ENCODE measurements around the gene MTM1.
A peak's percentile ranks its signal among the peaks of the same experiment; 100 is the strongest.

MTM1 gene

DNA sequence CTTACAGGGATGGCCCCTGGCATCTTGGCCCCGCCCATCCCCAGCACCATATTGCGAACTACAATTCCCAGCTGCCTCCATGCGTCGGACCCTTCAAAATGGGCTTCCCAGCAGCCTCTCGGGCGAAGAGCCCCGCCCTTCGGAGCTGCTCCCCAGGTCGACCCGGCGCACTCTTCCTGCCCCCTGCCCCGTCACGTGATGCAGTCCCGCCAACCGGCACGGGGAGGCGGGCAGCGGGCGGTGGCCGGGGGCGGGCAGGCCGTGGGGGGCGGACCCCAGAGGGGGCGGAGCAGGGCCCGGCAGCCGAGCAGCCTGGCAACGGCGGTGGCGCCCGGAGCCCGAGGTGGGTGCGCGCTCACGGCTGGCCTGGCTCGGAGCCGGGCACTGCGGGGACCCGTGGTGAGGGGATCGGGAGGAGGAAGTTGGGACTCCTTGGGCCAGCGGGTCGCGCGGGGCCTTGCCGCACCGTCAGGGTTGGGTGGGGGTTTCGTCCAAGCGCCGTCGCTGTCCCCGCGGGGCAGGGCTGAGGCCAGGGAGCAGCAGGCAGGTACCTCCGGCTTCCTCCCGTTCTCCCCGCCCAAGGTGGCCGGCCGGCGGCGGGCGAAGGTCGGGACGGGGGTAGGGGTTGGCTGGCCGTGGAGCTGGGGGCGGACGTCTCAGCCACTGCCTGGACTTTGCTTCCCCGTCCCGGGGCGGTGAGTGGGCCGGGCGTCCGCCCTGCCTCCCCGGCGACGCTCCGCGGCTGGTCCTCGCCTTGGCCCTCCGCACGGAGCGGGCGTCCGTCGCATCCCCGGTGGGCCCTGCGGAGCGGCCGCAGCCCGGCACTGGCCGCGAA, at the start of gene MTM1:
Gene MTM1 (plus strand): TSS at position 302 of the 835 bp plus-strand sequence. CDS start 23,994 bp downstream, outside the sequence.
- no peak for TF ChIP-seq CTCF (IDR thresholded peaks at IDR 0.05; ENCODE audit: control insufficient read depth, insufficient read depth, low read depth, low read length, missing control alignments)
- peak; percentile 79 for DNase-seq (ENCODE audit: low read depth)
- H3K4me3 ChIP-seq (ENCODE audit: control insufficient read depth, low read depth, low read length) = peak within 1 kb of the TSS; percentile 59

GRCh38 chrX:150522494-150522893, 45.9 kb upstream of the MTM1 start:
- no peak for TF ChIP-seq CTCF (IDR thresholded peaks at IDR 0.05; ENCODE audit: control insufficient read depth, insufficient read depth, low read depth, low read length, missing control alignments)
- H3K4me3 ChIP-seq (ENCODE audit: control insufficient read depth, low read depth, low read length) = no peak overlapping the region
- DNase-seq (ENCODE audit: low read depth) = no peak

DNA sequence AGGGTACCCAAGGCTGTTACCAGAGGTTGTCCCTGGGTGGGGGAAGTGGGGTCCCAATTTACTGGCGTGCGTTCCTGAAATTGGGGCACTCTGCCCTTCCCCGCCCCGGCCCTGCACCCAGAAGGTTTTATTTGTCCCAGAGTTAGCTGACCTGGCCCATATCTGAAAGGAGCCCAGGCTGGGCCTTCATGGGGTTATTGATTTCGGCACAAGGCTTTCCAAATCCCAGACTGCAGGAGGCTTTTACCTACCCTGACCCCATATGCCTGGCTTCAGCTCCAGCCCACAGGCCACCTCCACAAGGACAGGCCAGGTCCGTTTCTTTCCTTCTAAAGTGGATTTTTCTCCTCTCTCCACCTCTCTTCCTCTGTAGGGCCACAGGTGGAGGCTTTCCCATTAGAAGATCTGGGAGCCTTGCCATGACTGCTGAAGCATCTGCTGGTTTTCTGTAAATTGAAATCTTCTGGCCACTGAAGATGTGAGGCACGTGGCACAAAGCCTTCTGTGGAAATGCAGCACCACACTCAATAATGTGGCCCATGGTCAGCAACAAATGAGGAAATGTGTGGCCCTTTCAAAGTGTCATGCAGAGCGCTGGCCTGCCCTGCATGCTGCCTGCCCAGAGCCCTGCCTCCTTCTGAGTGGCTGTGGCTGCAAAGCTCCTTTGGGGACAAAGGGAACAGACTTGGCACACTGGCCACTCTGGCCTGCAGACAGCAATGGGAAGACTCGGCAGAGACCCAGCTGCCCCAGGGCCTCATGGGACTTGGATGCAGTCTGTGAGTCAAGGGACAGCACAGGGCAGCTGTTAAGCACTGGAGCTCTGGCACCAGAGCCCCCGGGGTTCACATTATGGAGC, 43.1 kb upstream of the MTM1 start:
- DNase-seq (ENCODE audit: low read depth) = no peak
- H3K4me3 ChIP-seq (ENCODE audit: control insufficient read depth, low read depth, low read length) = no peak overlapping the region
- TF ChIP-seq CTCF (IDR thresholded peaks at IDR 0.05; ENCODE audit: control insufficient read depth, insufficient read depth, low read depth, low read length, missing control alignments) = no peak

GRCh38 chrX:150526692-150527091, 41.7 kb upstream of the MTM1 start:
- no peak for TF ChIP-seq CTCF (IDR thresholded peaks at IDR 0.05; ENCODE audit: control insufficient read depth, insufficient read depth, low read depth, low read length, missing control alignments)
- DNase-seq (ENCODE audit: low read depth) = no peak

DNA sequence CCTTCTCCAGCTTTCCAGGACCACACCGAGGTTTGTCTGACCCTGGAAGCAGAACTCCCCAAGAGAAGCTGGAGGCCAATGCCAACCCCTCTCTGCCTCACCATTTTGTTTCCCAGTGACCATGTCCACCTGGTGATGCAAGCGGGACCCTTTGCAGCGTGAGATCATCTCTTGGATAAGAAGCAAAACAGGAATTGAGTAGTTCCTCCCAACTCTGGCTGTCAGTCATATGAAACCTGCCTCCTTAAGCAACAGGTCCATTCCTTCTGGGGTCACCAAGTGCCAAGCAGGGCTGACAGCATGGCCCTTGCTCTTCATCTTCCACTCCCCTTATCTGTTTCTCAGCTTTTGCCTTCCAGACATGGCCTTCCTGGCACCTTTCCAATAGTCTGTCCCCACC, 41.3 kb upstream of the MTM1 start:
- TF ChIP-seq CTCF (IDR thresholded peaks at IDR 0.05; ENCODE audit: control insufficient read depth, insufficient read depth, low read depth, low read length, missing control alignments) = no peak

More at GRCh38 chrX:150526692-150527091, 41.7 kb upstream of the MTM1 start:
- no peak overlapping the region for H3K4me3 ChIP-seq (ENCODE audit: control insufficient read depth, low read depth, low read length)

DNA sequence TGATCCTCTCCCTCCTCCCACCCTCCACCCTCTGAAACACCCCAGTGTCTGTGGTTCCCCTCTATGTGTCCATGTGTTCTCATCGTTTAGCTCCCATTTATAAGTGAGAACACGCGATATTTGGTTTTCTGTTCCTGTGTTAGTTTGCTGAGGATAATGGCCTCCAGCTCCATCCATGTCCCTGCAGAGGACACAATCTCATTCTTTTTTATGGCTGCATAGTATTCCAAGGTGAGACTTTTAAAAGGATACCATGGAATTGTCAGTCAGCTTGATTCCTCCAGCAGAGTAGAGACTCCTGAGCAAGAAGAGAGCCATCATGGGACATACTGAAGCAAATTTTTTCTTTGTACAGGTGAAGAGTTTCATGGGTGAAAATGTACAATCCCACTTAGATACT, 38.8 kb upstream of the MTM1 start:
- no peak overlapping the region for H3K4me3 ChIP-seq (ENCODE audit: control insufficient read depth, low read depth, low read length)
- no peak for DNase-seq (ENCODE audit: low read depth)

More for the DNA sequence above, 41.3 kb upstream of the MTM1 start:
- DNase-seq (ENCODE audit: low read depth) = no peak
- H3K4me3 ChIP-seq (ENCODE audit: control insufficient read depth, low read depth, low read length) = no peak overlapping the region

More for the DNA sequence above, 38.8 kb upstream of the MTM1 start:
- no peak for TF ChIP-seq CTCF (IDR thresholded peaks at IDR 0.05; ENCODE audit: control insufficient read depth, insufficient read depth, low read depth, low read length, missing control alignments)

Data from AG09309 (cell line).